ENCODE data around the gene RANBP17. TPM values are rescaled to one million over a fixed set of nuclear protein-coding genes. Genes with fewer than 3 reads are reported as not detected.

RANBP17 gene
- total and polyA plus RNA-seq, 9 of the 15 experiments (the other 6 are each of a cell fraction or from before 2014, with no cell fraction given): not detected

DNA sequence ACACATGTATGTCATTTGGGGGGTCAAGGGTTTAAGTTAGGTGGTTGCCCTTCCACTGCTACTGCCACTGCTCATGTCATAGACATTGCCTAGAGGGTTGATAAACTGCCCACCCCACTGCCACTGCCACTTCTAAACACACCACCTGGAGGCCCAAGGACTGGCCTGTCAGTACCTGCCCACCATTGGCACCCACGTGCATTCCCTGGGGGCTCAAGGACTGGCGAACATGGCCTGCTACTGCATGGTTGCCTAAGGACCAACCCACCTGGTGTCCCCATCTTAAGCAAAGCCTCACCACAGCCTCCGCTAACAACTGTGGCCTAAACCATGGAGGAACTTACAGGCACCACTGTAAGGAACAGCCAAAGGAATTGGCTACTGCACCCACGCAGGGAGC lies 261.6 kb downstream of the RANBP17 start:
- ATAC-seq (no peak), DNase-seq (ENCODE audit: extremely low read depth in 1 of 4, low spot score in 3 of 4) (no peak), FAIRE-seq (no peak)
- intact Hi-C loops (cut with micrococcal nuclease): no loop called here
- ChIA-PET CTCF (ENCODE audit: low intra/inter-chr PET ratio) (no interaction called here), POLR2A (no interaction called here)
- Histone ChIP-seq H3K9ac (ENCODE audit: insufficient read depth in 1 of 2, low read depth in 2 of 2, low read length in 2 of 2) (no peak overlapping the region), H3K79me2 (ENCODE audit: control insufficient read depth, insufficient read depth, low read length) (no peaks in the 10 kb centered on the region), H3K27me3 (ENCODE audit: control insufficient read depth in 2 of 2, insufficient read depth in 2 of 2, low read length in 2 of 2) (no peaks in the 10 kb centered on the region), H2AFZ (ENCODE audit: low read depth, low read length) (no peak overlapping the region), H3K4me1 (replicated peaks in 1 of 2; ENCODE audit: control insufficient read depth in 2 of 2, insufficient read depth in 2 of 2, low read length in 2 of 2) (no peaks in the 10 kb centered on the region), H4K20me1 (replicated peaks; ENCODE audit: control insufficient read depth, insufficient read depth, low read length) (no peaks in the 10 kb centered on the region), H3K9me3 (replicated peaks; ENCODE audit: control insufficient read depth, insufficient read depth, low read depth, low read length) (no peaks in the 10 kb centered on the region), H3K4me2 (ENCODE audit: insufficient read depth, low read length) (no peak overlapping the region), H3K27ac (ENCODE audit: extremely low read depth, low read depth, low read length) (no peak overlapping the region), H3K36me3 (ENCODE audit: control insufficient read depth, insufficient read depth, low read length) (no peaks in the 10 kb centered on the region), H3K9me1 (ENCODE audit: control insufficient read depth, insufficient read depth, low read length) (no peaks in the 10 kb centered on the region), H3K4me3 (no peak overlapping the region)
- in situ Hi-C loops (cut with MboI): no loop called here
- no TSS peak for BruUV-seq (replicated peaks)
- 10% methylated on average over 4 of the region's 4 CpGs for WGBS (ENCODE audit: insufficient coverage, low coverage, missing lambda C conversion rate)
- TF ChIP-seq HIVEP1 (CRISPR knock-in tag; IDR thresholded peaks at IDR 0.05): no peak

DNA sequence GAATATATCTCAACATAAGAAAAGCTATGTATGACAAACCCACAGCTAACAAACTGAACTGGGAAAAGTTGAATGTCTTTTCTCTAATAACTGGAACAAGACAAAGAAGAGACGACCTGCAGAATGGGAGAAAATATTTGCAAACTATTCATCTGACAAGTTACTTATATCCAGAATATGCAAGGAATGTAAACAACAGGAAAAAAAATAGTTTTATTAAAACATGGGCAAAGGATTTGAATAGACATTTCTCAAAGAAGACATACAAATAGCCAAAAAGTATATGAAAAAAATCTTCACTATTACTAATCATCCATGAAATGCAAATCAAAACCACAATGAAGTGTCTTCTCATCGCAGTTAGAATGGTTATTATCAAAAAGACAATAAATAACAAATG lies 265.5 kb downstream of the RANBP17 start:
- Histone ChIP-seq H3K9me3 (replicated peaks; ENCODE audit: control insufficient read depth, insufficient read depth, low read depth, low read length) (no peaks in the 10 kb centered on the region), H3K27ac (ENCODE audit: extremely low read depth, low read depth, low read length) (no peak overlapping the region), H3K36me3 (ENCODE audit: control insufficient read depth, insufficient read depth, low read length) (no peaks in the 10 kb centered on the region), H3K9ac (ENCODE audit: insufficient read depth in 1 of 2, low read depth in 2 of 2, low read length in 2 of 2) (no peak overlapping the region), H3K79me2 (ENCODE audit: control insufficient read depth, insufficient read depth, low read length) (no peaks in the 10 kb centered on the region), H2AFZ (ENCODE audit: low read depth, low read length) (no peak overlapping the region), H3K9me1 (ENCODE audit: control insufficient read depth, insufficient read depth, low read length) (no peaks in the 10 kb centered on the region), H3K27me3 (ENCODE audit: control insufficient read depth in 2 of 2, insufficient read depth in 2 of 2, low read length in 2 of 2) (no peaks in the 10 kb centered on the region), H3K4me2 (ENCODE audit: insufficient read depth, low read length) (no peak overlapping the region), H3K4me3 (no peak overlapping the region), H4K20me1 (replicated peaks; ENCODE audit: control insufficient read depth, insufficient read depth, low read length) (no peaks in the 10 kb centered on the region), H3K4me1 (replicated peaks in 1 of 2; ENCODE audit: control insufficient read depth in 2 of 2, insufficient read depth in 2 of 2, low read length in 2 of 2) (no peaks in the 10 kb centered on the region)
- DNase-seq (ENCODE audit: extremely low read depth in 1 of 4, low spot score in 3 of 4) (no peak), FAIRE-seq (no peak), ATAC-seq (no peak)
- POLR2A ChIA-PET: no interaction called here
- TF ChIP-seq, protein P1, sequence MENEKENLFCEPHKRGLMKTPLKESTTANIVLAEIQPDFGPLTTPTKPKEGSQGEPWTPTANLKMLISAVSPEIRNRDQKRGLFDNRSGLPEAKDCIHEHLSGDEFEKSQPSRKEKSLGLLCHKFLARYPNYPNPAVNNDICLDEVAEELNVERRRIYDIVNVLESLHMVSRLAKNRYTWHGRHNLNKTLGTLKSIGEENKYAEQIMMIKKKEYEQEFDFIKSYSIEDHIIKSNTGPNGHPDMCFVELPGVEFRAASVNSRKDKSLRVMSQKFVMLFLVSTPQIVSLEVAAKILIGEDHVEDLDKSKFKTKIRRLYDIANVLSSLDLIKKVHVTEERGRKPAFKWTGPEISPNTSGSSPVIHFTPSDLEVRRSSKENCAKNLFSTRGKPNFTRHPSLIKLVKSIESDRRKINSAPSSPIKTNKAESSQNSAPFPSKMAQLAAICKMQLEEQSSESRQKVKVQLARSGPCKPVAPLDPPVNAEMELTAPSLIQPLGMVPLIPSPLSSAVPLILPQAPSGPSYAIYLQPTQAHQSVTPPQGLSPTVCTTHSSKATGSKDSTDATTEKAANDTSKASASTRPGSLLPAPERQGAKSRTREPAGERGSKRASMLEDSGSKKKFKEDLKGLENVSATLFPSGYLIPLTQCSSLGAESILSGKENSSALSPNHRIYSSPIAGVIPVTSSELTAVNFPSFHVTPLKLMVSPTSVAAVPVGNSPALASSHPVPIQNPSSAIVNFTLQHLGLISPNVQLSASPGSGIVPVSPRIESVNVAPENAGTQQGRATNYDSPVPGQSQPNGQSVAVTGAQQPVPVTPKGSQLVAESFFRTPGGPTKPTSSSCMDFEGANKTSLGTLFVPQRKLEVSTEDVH (IDR thresholded peaks at IDR 0.05; ENCODE audit: low read depth, partially characterized antibody): no peak
- TF ChIP-seq E2F3 (CRISPR knock-in tag; IDR thresholded peaks at IDR 0.05): no peak
- TF ChIP-seq, protein P2, sequence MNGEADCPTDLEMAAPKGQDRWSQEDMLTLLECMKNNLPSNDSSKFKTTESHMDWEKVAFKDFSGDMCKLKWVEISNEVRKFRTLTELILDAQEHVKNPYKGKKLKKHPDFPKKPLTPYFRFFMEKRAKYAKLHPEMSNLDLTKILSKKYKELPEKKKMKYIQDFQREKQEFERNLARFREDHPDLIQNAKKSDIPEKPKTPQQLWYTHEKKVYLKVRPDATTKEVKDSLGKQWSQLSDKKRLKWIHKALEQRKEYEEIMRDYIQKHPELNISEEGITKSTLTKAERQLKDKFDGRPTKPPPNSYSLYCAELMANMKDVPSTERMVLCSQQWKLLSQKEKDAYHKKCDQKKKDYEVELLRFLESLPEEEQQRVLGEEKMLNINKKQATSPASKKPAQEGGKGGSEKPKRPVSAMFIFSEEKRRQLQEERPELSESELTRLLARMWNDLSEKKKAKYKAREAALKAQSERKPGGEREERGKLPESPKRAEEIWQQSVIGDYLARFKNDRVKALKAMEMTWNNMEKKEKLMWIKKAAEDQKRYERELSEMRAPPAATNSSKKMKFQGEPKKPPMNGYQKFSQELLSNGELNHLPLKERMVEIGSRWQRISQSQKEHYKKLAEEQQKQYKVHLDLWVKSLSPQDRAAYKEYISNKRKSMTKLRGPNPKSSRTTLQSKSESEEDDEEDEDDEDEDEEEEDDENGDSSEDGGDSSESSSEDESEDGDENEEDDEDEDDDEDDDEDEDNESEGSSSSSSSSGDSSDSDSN (IDR thresholded peaks at IDR 0.05; ENCODE audit: borderline replicate concordance in 1 of 2, low read depth in 2 of 2, low read length in 2 of 2): no peak
- TF ChIP-seq, protein P3, sequence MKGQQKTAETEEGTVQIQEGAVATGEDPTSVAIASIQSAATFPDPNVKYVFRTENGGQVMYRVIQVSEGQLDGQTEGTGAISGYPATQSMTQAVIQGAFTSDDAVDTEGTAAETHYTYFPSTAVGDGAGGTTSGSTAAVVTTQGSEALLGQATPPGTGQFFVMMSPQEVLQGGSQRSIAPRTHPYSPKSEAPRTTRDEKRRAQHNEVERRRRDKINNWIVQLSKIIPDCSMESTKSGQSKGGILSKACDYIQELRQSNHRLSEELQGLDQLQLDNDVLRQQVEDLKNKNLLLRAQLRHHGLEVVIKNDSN (CRISPR knock-in tag; IDR thresholded peaks at IDR 0.05): no peak
- intact Hi-C loops (cut with micrococcal nuclease) (no loop called here), in situ Hi-C loops (cut with MboI) (no loop called here)
- BruUV-seq (replicated peaks): no TSS peak
- CTCF ChIA-PET (ENCODE audit: low intra/inter-chr PET ratio): no interaction called here
- WGBS (ENCODE audit: insufficient coverage, low coverage, missing lambda C conversion rate): 0% methylated on average over 2 of the region's 2 CpGs

Measured in K562 (cell line).